HCT116 (cell line): ENCODE results near the gene SLC22A13.

ENCODE experiments used
- CTCF ChIP-seq, 3 experiments: fragments of 200-600 bp in 1 of 3; sonication (generic) in 1 of 3; IDR thresholded peaks in 2 of 3; conservative IDR thresholded peaks in 1 of 3; 2 replicates each; pipeline ENCODE4 v1.5.1; 2012 to 2017; ENCODE audit warnings: low read depth in 2 of 3, low read length in 2 of 3, antibody characterized with exemption in 1 of 3, borderline replicate concordance in 1 of 3, control low read depth in 1 of 3, mild to moderate bottlenecking in 1 of 3, mixed read lengths in 1 of 3, mixed run types in 1 of 3, moderate library complexity in 1 of 3; ENCODE audit not compliant: insufficient read depth in 1 of 3
- EZH2phosphoT487 ChIP-seq: fragments of 200-600 bp; IDR thresholded peaks from 2 replicates; pipeline ENCODE4 v1.6.1; 2018; ENCODE audit warnings: antibody characterized with exemption, borderline replicate concordance
- JUND ChIP-seq: IDR thresholded peaks from 2 replicates; pipeline ENCODE4 v1.6.1; 2012
- POLR2AphosphoS5 ChIP-seq: IDR thresholded peaks from 2 replicates; pipeline ENCODE4 v1.6.1; 2011; ENCODE audit warnings: mild to moderate bottlenecking, low read depth, low read length, moderate library complexity
- SP1 ChIP-seq: IDR thresholded peaks from 2 replicates; pipeline ENCODE4 v1.6.1; 2012; ENCODE audit warnings: low read depth
- TF ChIP-seq, protein P1 (sequence below): IDR thresholded peaks from 2 replicates; pipeline ENCODE4 v1.6.1; 2011; ENCODE audit warnings: mild to moderate bottlenecking, low read length, moderate library complexity; ENCODE audit not compliant: insufficient replicate concordance; ENCODE audit errors: extremely low read depth
- TF ChIP-seq, protein P2 (sequence below): IDR thresholded peaks from 2 replicates; pipeline ENCODE4 v1.6.1; 2012; ENCODE audit warnings: low read depth

DNA sequence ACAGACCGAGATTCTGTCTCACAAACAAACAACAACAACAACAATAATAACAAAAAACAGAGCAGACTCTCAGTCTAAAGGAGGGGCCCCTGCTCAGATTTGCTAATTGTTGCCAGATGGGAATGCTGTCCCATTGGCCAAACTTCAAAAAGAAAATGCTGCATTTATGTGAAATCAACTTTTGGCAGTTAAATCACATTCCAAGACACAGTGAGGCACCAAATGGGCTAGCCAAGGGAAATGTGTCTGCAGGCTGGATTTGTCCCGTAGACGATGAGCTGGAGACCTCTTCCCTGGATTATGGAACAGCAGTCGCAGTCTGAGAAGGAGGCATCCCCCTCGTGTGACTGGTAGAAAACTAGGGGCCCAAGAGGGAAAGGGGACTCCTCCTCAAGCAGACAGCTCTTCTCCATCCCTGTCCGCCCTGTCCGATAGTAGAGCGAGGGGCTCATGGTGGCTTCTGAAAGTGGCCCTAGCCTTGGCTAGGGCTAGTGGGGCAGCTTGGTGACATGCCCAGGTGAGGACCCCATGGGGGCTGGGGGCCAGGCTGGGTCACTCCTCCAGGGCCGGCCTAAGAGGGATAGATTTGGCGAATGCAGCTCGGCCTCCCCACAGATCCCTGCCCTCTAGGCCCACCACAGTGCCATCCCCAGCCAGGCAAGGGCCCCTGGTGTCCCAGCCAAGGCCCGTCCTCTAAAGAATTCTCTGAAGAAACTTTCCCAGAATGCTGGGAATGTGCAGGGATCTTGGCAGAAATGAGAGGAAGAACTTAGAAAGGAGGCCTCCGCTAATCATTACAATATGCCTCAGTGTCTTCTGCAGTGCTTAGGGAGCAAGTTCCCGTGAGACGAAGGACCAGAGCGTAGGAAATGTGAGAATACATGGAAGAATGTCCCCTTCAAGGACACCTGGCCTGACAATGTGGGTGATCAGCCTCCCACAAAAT lies 18.5 kb downstream of the SLC22A13 start:
- TF ChIP-seq CTCF (IDR thresholded peaks at IDR 0.05 in 2 of 3, conservative IDR thresholded peaks at IDR 0.05 in 1 of 3; ENCODE audit: borderline replicate concordance in 1 of 3, insufficient read depth in 1 of 3, low read depth in 2 of 3, low read length in 2 of 3) (no peak), SP1 (no peak), POLR2AphosphoS5 (no peak), EZH2phosphoT487 (no peak), JUND (no peak)
- TF ChIP-seq, protein P1, sequence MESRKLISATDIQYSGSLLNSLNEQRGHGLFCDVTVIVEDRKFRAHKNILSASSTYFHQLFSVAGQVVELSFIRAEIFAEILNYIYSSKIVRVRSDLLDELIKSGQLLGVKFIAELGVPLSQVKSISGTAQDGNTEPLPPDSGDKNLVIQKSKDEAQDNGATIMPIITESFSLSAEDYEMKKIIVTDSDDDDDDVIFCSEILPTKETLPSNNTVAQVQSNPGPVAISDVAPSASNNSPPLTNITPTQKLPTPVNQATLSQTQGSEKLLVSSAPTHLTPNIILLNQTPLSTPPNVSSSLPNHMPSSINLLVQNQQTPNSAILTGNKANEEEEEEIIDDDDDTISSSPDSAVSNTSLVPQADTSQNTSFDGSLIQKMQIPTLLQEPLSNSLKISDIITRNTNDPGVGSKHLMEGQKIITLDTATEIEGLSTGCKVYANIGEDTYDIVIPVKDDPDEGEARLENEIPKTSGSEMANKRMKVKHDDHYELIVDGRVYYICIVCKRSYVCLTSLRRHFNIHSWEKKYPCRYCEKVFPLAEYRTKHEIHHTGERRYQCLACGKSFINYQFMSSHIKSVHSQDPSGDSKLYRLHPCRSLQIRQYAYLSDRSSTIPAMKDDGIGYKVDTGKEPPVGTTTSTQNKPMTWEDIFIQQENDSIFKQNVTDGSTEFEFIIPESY = no peak
- TF ChIP-seq, protein P2, sequence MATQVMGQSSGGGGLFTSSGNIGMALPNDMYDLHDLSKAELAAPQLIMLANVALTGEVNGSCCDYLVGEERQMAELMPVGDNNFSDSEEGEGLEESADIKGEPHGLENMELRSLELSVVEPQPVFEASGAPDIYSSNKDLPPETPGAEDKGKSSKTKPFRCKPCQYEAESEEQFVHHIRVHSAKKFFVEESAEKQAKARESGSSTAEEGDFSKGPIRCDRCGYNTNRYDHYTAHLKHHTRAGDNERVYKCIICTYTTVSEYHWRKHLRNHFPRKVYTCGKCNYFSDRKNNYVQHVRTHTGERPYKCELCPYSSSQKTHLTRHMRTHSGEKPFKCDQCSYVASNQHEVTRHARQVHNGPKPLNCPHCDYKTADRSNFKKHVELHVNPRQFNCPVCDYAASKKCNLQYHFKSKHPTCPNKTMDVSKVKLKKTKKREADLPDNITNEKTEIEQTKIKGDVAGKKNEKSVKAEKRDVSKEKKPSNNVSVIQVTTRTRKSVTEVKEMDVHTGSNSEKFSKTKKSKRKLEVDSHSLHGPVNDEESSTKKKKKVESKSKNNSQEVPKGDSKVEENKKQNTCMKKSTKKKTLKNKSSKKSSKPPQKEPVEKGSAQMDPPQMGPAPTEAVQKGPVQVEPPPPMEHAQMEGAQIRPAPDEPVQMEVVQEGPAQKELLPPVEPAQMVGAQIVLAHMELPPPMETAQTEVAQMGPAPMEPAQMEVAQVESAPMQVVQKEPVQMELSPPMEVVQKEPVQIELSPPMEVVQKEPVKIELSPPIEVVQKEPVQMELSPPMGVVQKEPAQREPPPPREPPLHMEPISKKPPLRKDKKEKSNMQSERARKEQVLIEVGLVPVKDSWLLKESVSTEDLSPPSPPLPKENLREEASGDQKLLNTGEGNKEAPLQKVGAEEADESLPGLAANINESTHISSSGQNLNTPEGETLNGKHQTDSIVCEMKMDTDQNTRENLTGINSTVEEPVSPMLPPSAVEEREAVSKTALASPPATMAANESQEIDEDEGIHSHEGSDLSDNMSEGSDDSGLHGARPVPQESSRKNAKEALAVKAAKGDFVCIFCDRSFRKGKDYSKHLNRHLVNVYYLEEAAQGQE = no peak
